Measurements from ENCODE around the gene ANGPTL2. TPM values are rescaled to one million over a fixed set of nuclear protein-coding genes. Genes with fewer than 3 reads are reported as not detected.

The ANGPTL2 gene
- total RNA-seq, 1 donor, result 0.10 TPM

GRCh38 chr9:127075624-127076372 is 46.6 kb downstream of the ANGPTL2 start:
- Histone ChIP-seq H3K27me3 (ENCODE audit: insufficient read depth, low read length) (no peaks in the 10 kb centered on the region), H3K9me3 (ENCODE audit: low read depth, low read length) (no peaks in the 10 kb centered on the region), H3K4me1 (ENCODE audit: insufficient read depth, low read length) (no peaks in the 10 kb centered on the region), H3K4me3 (ENCODE audit: low read length) (no peak overlapping the region)

- no peak overlapping the region for H3K4me3 ChIP-seq (ENCODE audit: low read length)
- no peaks in the 10 kb centered on the region for H3K27me3 ChIP-seq (ENCODE audit: insufficient read depth, low read length)
- H3K9me3 ChIP-seq (ENCODE audit: low read depth, low read length), result no peaks in the 10 kb centered on the region
- no peaks in the 10 kb centered on the region for H3K4me1 ChIP-seq (ENCODE audit: insufficient read depth, low read length)
Observed at GRCh38 chr9:127074561-127075548, 47.6 kb downstream of the ANGPTL2 start.

GRCh38 chr9:127067603-127068220 is 54.7 kb downstream of the ANGPTL2 start:
- Histone ChIP-seq H3K9me3 (ENCODE audit: low read depth, low read length) (no peaks in the 10 kb centered on the region), H3K27me3 (ENCODE audit: insufficient read depth, low read length) (no peaks in the 10 kb centered on the region), H3K4me3 (ENCODE audit: low read length) (no peak overlapping the region), H3K4me1 (ENCODE audit: insufficient read depth, low read length) (peaks cover 5% of the 10 kb centered on the region)

- no peaks in the 10 kb centered on the region for H3K9me3 ChIP-seq (ENCODE audit: low read depth, low read length)
- peaks cover 5% of the 10 kb centered on the region for H3K4me1 ChIP-seq (ENCODE audit: insufficient read depth, low read length)
- H3K27me3 ChIP-seq (ENCODE audit: insufficient read depth, low read length), result no peaks in the 10 kb centered on the region
- H3K4me3 ChIP-seq (ENCODE audit: low read length), result no peak overlapping the region
Observed at GRCh38 chr9:127066851-127067136, 55.6 kb downstream of the ANGPTL2 start.

GRCh38 chr9:127066060-127066850 is 56.2 kb downstream of the ANGPTL2 start:
- H3K9me3 ChIP-seq (ENCODE audit: low read depth, low read length), result no peaks in the 10 kb centered on the region
- H3K4me1 ChIP-seq (ENCODE audit: insufficient read depth, low read length), result peaks cover 5% of the 10 kb centered on the region
- H3K4me3 ChIP-seq (ENCODE audit: low read length), result no peak overlapping the region
- no peaks in the 10 kb centered on the region for H3K27me3 ChIP-seq (ENCODE audit: insufficient read depth, low read length)

GRCh38 chr9:127065592-127065991 is 56.8 kb downstream of the ANGPTL2 start:
- H3K27me3 ChIP-seq (ENCODE audit: insufficient read depth, low read length), result no peaks in the 10 kb centered on the region
- no peak overlapping the region for H3K4me3 ChIP-seq (ENCODE audit: low read length)
- H3K9me3 ChIP-seq (ENCODE audit: low read depth, low read length), result no peaks in the 10 kb centered on the region
- peaks cover 5% of the 10 kb centered on the region for H3K4me1 ChIP-seq (ENCODE audit: insufficient read depth, low read length)

GRCh38 chr9:127064335-127064734 is 58.1 kb downstream of the ANGPTL2 start:
- Histone ChIP-seq H3K4me1 (ENCODE audit: insufficient read depth, low read length) (peaks cover 5% of the 10 kb centered on the region), H3K9me3 (ENCODE audit: low read depth, low read length) (no peaks in the 10 kb centered on the region), H3K4me3 (ENCODE audit: low read length) (no peak overlapping the region), H3K27me3 (ENCODE audit: insufficient read depth, low read length) (no peaks in the 10 kb centered on the region)

GRCh38 chr9:127061411-127061810 is 61.0 kb downstream of the ANGPTL2 start:
- Histone ChIP-seq H3K9me3 (ENCODE audit: low read depth, low read length) (no peaks in the 10 kb centered on the region), H3K27me3 (ENCODE audit: insufficient read depth, low read length) (no peaks in the 10 kb centered on the region), H3K4me3 (ENCODE audit: low read length) (no peak overlapping the region), H3K4me1 (ENCODE audit: insufficient read depth, low read length) (peaks cover under 1% of the 10 kb centered on the region)

GRCh38 chr9:127059765-127060361 is 62.6 kb downstream of the ANGPTL2 start:
- Histone ChIP-seq H3K9me3 (ENCODE audit: low read depth, low read length) (no peaks in the 10 kb centered on the region), H3K27me3 (ENCODE audit: insufficient read depth, low read length) (no peaks in the 10 kb centered on the region), H3K4me1 (ENCODE audit: insufficient read depth, low read length) (no peaks in the 10 kb centered on the region), H3K4me3 (ENCODE audit: low read length) (no peak overlapping the region)

- Histone ChIP-seq H3K4me1 (ENCODE audit: insufficient read depth, low read length) (no peaks in the 10 kb centered on the region), H3K27me3 (ENCODE audit: insufficient read depth, low read length) (no peaks in the 10 kb centered on the region), H3K4me3 (ENCODE audit: low read length) (no peak overlapping the region), H3K9me3 (ENCODE audit: low read depth, low read length) (no peaks in the 10 kb centered on the region)
Observed at GRCh38 chr9:127059030-127059429, 63.4 kb downstream of the ANGPTL2 start.

GRCh38 chr9:127058645-127059021 is 63.8 kb downstream of the ANGPTL2 start:
- Histone ChIP-seq H3K4me1 (ENCODE audit: insufficient read depth, low read length) (no peaks in the 10 kb centered on the region), H3K27me3 (ENCODE audit: insufficient read depth, low read length) (no peaks in the 10 kb centered on the region), H3K4me3 (ENCODE audit: low read length) (no peak overlapping the region), H3K9me3 (ENCODE audit: low read depth, low read length) (no peaks in the 10 kb centered on the region)

GRCh38 chr9:127058011-127058644 is 64.3 kb downstream of the ANGPTL2 start:
- no peaks in the 10 kb centered on the region for H3K4me1 ChIP-seq (ENCODE audit: insufficient read depth, low read length)
- H3K9me3 ChIP-seq (ENCODE audit: low read depth, low read length), result no peaks in the 10 kb centered on the region
- no peak overlapping the region for H3K4me3 ChIP-seq (ENCODE audit: low read length)
- H3K27me3 ChIP-seq (ENCODE audit: insufficient read depth, low read length), result no peaks in the 10 kb centered on the region

GRCh38 chr9:127056446-127056845 is 66.0 kb downstream of the ANGPTL2 start:
- Histone ChIP-seq H3K9me3 (ENCODE audit: low read depth, low read length) (no peaks in the 10 kb centered on the region), H3K4me3 (ENCODE audit: low read length) (no peak overlapping the region), H3K27me3 (ENCODE audit: insufficient read depth, low read length) (no peaks in the 10 kb centered on the region), H3K4me1 (ENCODE audit: insufficient read depth, low read length) (no peaks in the 10 kb centered on the region)
